OCI-LY7 (cell line): ENCODE data around the gene PTPN12. TPM values are rescaled to one million over a fixed set of nuclear protein-coding genes. Genes with fewer than 3 reads are reported as not detected.

Experiments used
- BruUV-seq: library from RNA; stranded (reverse); fragments of 400-500 nt; replicated peaks from 2 replicates; lab custom pipeline; 2021; lab: Mats Ljungman, UMichigan
- CTCF ChIA-PET: fragments of 300-600 bp; sonication (Branson Sonifier 250); formaldehyde crosslinking; loops from one replicate; lab custom pipeline; 2022; ENCODE audit warnings: antibody characterized with exemption; ENCODE audit not compliant: unreplicated experiment; lab: Charles Lee
- POLR2A ChIA-PET: fragments of 300-600 bp; sonication (Branson Sonifier 250); formaldehyde crosslinking; loops from one replicate; lab custom pipeline; 2022; ENCODE audit warnings: antibody characterized with exemption; lab: Charles Lee
- DNase-seq: peaks from one replicate; pipeline ENCODE4 v3.0.0-alpha.2; 2015; ENCODE audit warnings: low spot score
- H2AFZ ChIP-seq: fragments of 200-600 bp; sonication (generic), shearing (Covaris generic); 2 replicates; pipeline ENCODE4 v1.6.1; 2014; ENCODE audit warnings: mild to moderate bottlenecking, antibody characterized with exemption, low read length, moderate library complexity
- H3K27ac ChIP-seq: fragments of 200-600 bp; sonication (generic); 2 replicates; pipeline ENCODE4 v1.5.1; 2014; ENCODE audit warnings: mixed run types, low read depth, mild to moderate bottlenecking, moderate library complexity, low read length, inconsistent platforms; ENCODE audit not compliant: poor library complexity, severe bottlenecking
- H3K36me3 ChIP-seq: fragments of 200-600 bp; sonication (generic); 2 replicates; pipeline ENCODE4 v1.6.1; 2014; ENCODE audit warnings: mild to moderate bottlenecking, antibody characterized with exemption, low read length, moderate library complexity, mixed read lengths; ENCODE audit not compliant: insufficient read depth
- H3K4me1 ChIP-seq: fragments of 200-600 bp; sonication (generic); 2 replicates; pipeline ENCODE4 v1.5.1; 2014; ENCODE audit warnings: mild to moderate bottlenecking, low read length; ENCODE audit not compliant: insufficient read depth, poor library complexity, severe bottlenecking
- H3K4me2 ChIP-seq: fragments of 200-600 bp; sonication (generic); 2 replicates; pipeline ENCODE4 v1.6.1; 2014; ENCODE audit warnings: mild to moderate bottlenecking, low read length
- H3K4me3 ChIP-seq: fragments of 200-600 bp; sonication (generic); 2 replicates; pipeline ENCODE4 v1.5.1; 2014; ENCODE audit warnings: mild to moderate bottlenecking, low read depth, low read length; ENCODE audit not compliant: poor library complexity, severe bottlenecking
- H3K79me2 ChIP-seq: fragments of 200-600 bp; sonication (generic); 2 replicates; pipeline ENCODE4 v1.6.1; 2016; ENCODE audit warnings: low read depth, mild to moderate bottlenecking, low read length, moderate library complexity, mixed read lengths; ENCODE audit not compliant: insufficient read depth
- H3K9me2 ChIP-seq: fragments of 200-600 bp; sonication (generic); 2 replicates; pipeline ENCODE4 v1.6.1; 2016; ENCODE audit warnings: mild to moderate bottlenecking, low read length, mixed read lengths; ENCODE audit not compliant: insufficient read depth
- H3K9me3 ChIP-seq: fragments of 200-600 bp; sonication (generic); 2 replicates; pipeline ENCODE4 v1.6.1; 2014; ENCODE audit warnings: mild to moderate bottlenecking, mixed run types, low read length, mixed read lengths
- H4K20me1 ChIP-seq: fragments of 200-600 bp; sonication (generic); 2 replicates; pipeline ENCODE4 v1.6.1; 2014; ENCODE audit warnings: mild to moderate bottlenecking, antibody characterized with exemption, low read length, moderate library complexity, mixed read lengths; ENCODE audit not compliant: insufficient read depth
- CTCF ChIP-seq: fragments of 200-600 bp; sonication (generic); conservative IDR thresholded peaks from 2 replicates; pipeline ENCODE4 v1.5.1; 2014; ENCODE audit warnings: mild to moderate bottlenecking, antibody characterized with exemption, low read length, moderate library complexity, mixed read lengths
- EZH2phosphoT487 ChIP-seq: fragments of 200-600 bp; sonication (generic); IDR thresholded peaks from 2 replicates; pipeline ENCODE4 v1.6.1; 2018; ENCODE audit warnings: low read depth, borderline replicate concordance, mild to moderate bottlenecking, mixed run types, antibody characterized with exemption, low read length, moderate library complexity, mixed read lengths
- intact Hi-C: fragments of 100-400 bp; cut with micrococcal nuclease; formaldehyde crosslinking; loops from one replicate; pipeline ENCODE4 v1.10.0; 2022; ENCODE audit not compliant: unreplicated experiment
- total RNA-seq, 2 experiments: library from RNA; depleted of rRNA in 1 of 2; stranded (reverse); fragments of >200 nt in 1 of 2; shearing (Covaris generic) in 1 of 2; gene quantifications; 2 replicates each; pipeline ENCODE4 v1.2.3, GENCODE V29; 2014 to 2022

Gene PTPN12
- total RNA-seq, 2 experiments from 2014 or later, result 2.7 to 19.1 TPM

DNA sequence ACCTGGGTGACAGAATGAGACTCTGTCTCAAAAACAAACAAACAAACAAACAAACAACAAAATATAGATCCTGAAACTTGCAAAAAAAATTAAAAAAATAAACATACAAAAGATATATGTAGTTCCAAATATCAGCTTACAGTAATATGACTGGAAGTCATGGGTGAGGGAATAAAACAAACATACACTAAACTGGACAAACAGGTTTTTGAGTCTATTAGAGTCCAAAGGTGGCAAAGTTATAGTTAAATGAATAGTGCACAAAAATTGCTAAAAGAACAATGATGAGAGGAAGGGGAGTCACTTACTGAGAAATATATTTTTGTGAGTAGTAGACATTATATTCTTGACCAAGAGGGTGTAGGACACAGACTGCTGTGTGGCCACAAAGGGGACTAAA is 142.5 kb downstream of the PTPN12 start:
- Histone ChIP-seq H3K27ac (no peak overlapping the region), H3K9me2 (no peaks in the 10 kb centered on the region), H4K20me1 (no peaks in the 10 kb centered on the region), H2AFZ (no peak overlapping the region), H3K79me2 (no peaks in the 10 kb centered on the region), H3K9me3 (no peaks in the 10 kb centered on the region), H3K36me3 (peaks cover 32% of the 10 kb centered on the region), H3K4me3 (no peak overlapping the region), H3K4me1 (no peaks in the 10 kb centered on the region), H3K4me2 (no peak overlapping the region)
- intact Hi-C loops, result no loop called here
- ChIA-PET POLR2A (no interaction called here), CTCF (no interaction called here)
- no TSS peak for BruUV-seq
- TF ChIP-seq CTCF, result no peak
- no peak for TF ChIP-seq EZH2phosphoT487
- no peak for DNase-seq

- Histone ChIP-seq H4K20me1 (no peaks in the 10 kb centered on the region), H2AFZ (no peak overlapping the region), H3K4me2 (no peak overlapping the region), H3K79me2 (peaks cover 2% of the 10 kb centered on the region; the same call in 1 of the 2 replicates), H3K36me3 (peaks cover 36% of the 10 kb centered on the region), H3K4me3 (no peak overlapping the region), H3K9me3 (no peaks in the 10 kb centered on the region), H3K9me2 (no peaks in the 10 kb centered on the region), H3K27ac (no peak overlapping the region), H3K4me1 (no peaks in the 10 kb centered on the region)
- POLR2A ChIA-PET, result interaction anchor here (0.6 kb wide), 2 partner anchors 69 to 787 kb away, joined by 3 to 4 read pairs; no protein-coding TSS in a partner anchor
- TF ChIP-seq EZH2phosphoT487 (no peak), CTCF (no peak)
- BruUV-seq, result no TSS peak
- intact Hi-C loops, result no loop called here
- no peak for DNase-seq
- CTCF ChIA-PET, result no interaction called here
Observed at GRCh38 chr7:77680266-77680665, 143.2 kb downstream of the PTPN12 start.

GRCh38 chr7:77684030-77684429 is 146.9 kb downstream of the PTPN12 start:
- intact Hi-C loops, result no loop called here
- H3K9me3 ChIP-seq, result no peaks in the 10 kb centered on the region
- H3K36me3 ChIP-seq, result peaks cover 56% of the 10 kb centered on the region
- no peak for DNase-seq
- H3K4me2 ChIP-seq, result no peak overlapping the region
- H3K4me1 ChIP-seq, result peaks cover 6% of the 10 kb centered on the region
- 0 out of 2 replicates have a peak, but pooled peaks cover 5% of the 10 kb centered on the region for H4K20me1 ChIP-seq
- BruUV-seq, result no TSS peak
- H3K27ac ChIP-seq, result no peak overlapping the region
- H3K79me2 ChIP-seq, result peaks cover 17% of the 10 kb centered on the region
- TF ChIP-seq EZH2phosphoT487 (no peak), CTCF (no peak)
- no peak overlapping the region for H2AFZ ChIP-seq
- ChIA-PET CTCF (no interaction called here), POLR2A (interaction anchor here (0.6 to 1.0 kb wide), 2 partner anchors 14 to 245 kb away, joined by 3 to 4 read pairs; no protein-coding TSS in a partner anchor)
- H3K4me3 ChIP-seq, result no peak overlapping the region
- H3K9me2 ChIP-seq, result no peaks in the 10 kb centered on the region
